ENCODE results near the gene HS3ST4. TPM values are rescaled to one million over a fixed set of nuclear protein-coding genes. Genes with fewer than 3 reads are reported as not detected.

HS3ST4 gene
- not detected in 2 replicates for total RNA-seq (2012; rRNA removed)
- polyA plus RNA-seq (2012; rRNA removed), result not detected in 2 replicates
- not detected in 2 replicates for polyA plus RNA-seq (2012; cell fraction: cytosol; rRNA removed)
- not detected in 2 replicates for polyA plus RNA-seq (2012; cell fraction: nucleus; rRNA removed; ENCODE audit: low replicate concordance)
- not detected for Bru-seq, nascent RNA
- percentile 0 among the genes with signal in this experiment for BruChase-seq, experiment 1, labeled RNA remaining after a 6-hour chase
- BruChase-seq, experiment 2, labeled RNA remaining after a 2-hour chase, result percentile 0 among the genes with signal in this experiment
- long read RNA-seq, result 0 reads

- H3K4me1 ChIP-seq (ENCODE audit: control insufficient read depth, insufficient read depth, low read length), result no peaks in the 10 kb centered on the region
- H4K20me1 ChIP-seq (ENCODE audit: insufficient read depth, low read length), result no peaks in the 10 kb centered on the region
- H2BK5ac ChIP-seq (ENCODE audit: low read depth, low read length, poor library complexity, severe bottlenecking), result no peak within 1 kb of the TSS
- H2BK20ac ChIP-seq (ENCODE audit: low read depth, low read length), result no peak within 1 kb of the TSS
- H3K4ac ChIP-seq (ENCODE audit: low read depth, low read length), result no peak within 1 kb of the TSS
- no peak for ATAC-seq (ENCODE audit: low read depth)
- TF ChIP-seq NFE2L2 (IDR thresholded peaks at IDR 0.05; ENCODE audit: low read depth, low read length), result no peak
- TF ChIP-seq CEBPB (IDR thresholded peaks at IDR 0.05; ENCODE audit: low read depth, low read length), result no peak
- no peak for TF ChIP-seq SMC3 (IDR thresholded peaks at IDR 0.05; ENCODE audit: low read depth, low read length)
- no peak for TF ChIP-seq POLR2A (IDR thresholded peaks at IDR 0.05; ENCODE audit: low read depth, low read length)
- TF ChIP-seq, protein P1, sequence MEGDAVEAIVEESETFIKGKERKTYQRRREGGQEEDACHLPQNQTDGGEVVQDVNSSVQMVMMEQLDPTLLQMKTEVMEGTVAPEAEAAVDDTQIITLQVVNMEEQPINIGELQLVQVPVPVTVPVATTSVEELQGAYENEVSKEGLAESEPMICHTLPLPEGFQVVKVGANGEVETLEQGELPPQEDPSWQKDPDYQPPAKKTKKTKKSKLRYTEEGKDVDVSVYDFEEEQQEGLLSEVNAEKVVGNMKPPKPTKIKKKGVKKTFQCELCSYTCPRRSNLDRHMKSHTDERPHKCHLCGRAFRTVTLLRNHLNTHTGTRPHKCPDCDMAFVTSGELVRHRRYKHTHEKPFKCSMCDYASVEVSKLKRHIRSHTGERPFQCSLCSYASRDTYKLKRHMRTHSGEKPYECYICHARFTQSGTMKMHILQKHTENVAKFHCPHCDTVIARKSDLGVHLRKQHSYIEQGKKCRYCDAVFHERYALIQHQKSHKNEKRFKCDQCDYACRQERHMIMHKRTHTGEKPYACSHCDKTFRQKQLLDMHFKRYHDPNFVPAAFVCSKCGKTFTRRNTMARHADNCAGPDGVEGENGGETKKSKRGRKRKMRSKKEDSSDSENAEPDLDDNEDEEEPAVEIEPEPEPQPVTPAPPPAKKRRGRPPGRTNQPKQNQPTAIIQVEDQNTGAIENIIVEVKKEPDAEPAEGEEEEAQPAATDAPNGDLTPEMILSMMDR (conservative IDR thresholded peaks at IDR 0.05; ENCODE audit: low read depth, low read length), result no peak
- TF ChIP-seq MAFK (IDR thresholded peaks at IDR 0.05; ENCODE audit: low read depth, low read length), result no peak
- no peak for TF ChIP-seq ELK1 (IDR thresholded peaks at IDR 0.05; ENCODE audit: borderline replicate concordance, low read depth, low read length)
- TF ChIP-seq RAD21 (IDR thresholded peaks at IDR 0.05; ENCODE audit: low read length), result no peak
- no peak for TF ChIP-seq USF2 (IDR thresholded peaks at IDR 0.05; ENCODE audit: low read depth, low read length)
- no peak for TF ChIP-seq FOS (IDR thresholded peaks at IDR 0.05; ENCODE audit: low read depth, low read length)
- no peak for TF ChIP-seq RFX5 (IDR thresholded peaks at IDR 0.05; ENCODE audit: low read depth, low read length)
- no peak for TF ChIP-seq BHLHE40 (IDR thresholded peaks at IDR 0.05; ENCODE audit: low read depth, low read length)
- H4K8ac ChIP-seq (ENCODE audit: low read depth in 2 of 2, low read length in 2 of 2), result no peak within 1 kb of the TSS
- H3K27me3 ChIP-seq (ENCODE audit: control insufficient read depth, insufficient read depth, low read length), result peaks cover 12% of the 10 kb centered on the region
- no peaks in the 10 kb centered on the region for H3K9me3 ChIP-seq (ENCODE audit: control insufficient read depth, insufficient read depth, low read length)
- no CpG with 5 or more reads among the region's 58 CpGs for WGBS, 2 experiments (ENCODE audit: extremely low coverage in 2 of 2, insufficient read length in 1 of 2)
- H3K14ac ChIP-seq (replicated peaks; ENCODE audit: low read depth, low read length), result no peak within 1 kb of the TSS
- no TSS peak for BruUV-seq (replicated peaks)
- H2AK5ac ChIP-seq (ENCODE audit: low read depth, low read length), result no peak within 1 kb of the TSS
- H2AK9ac ChIP-seq (replicated peaks; ENCODE audit: low read depth, low read length, poor library complexity), result no peak within 1 kb of the TSS
- no peaks in the 10 kb centered on the region for H3K36me3 ChIP-seq (ENCODE audit: control insufficient read depth, insufficient read depth, low read length)
- no peak for DNase-seq
- dilution Hi-C loops (cut with HindIII; ENCODE audit: low sequenced_read_pairs, unreplicated experiment), result no loop called here
- in situ Hi-C loops (cut with MboI; ENCODE audit: low sequenced_read_pairs), result no loop called here
- ChIA-PET POLR2A (ENCODE audit: unreplicated experiment) (no interaction called here), CTCF (interaction anchor here (0.7 kb wide), 1 partner anchor 20 kb away, joined by 3 read pairs; no protein-coding TSS in a partner anchor)
- H3K56ac ChIP-seq (ENCODE audit: extremely low read depth, insufficient read depth, low read length), result no peak within 1 kb of the TSS
- H3K4me2 ChIP-seq (ENCODE audit: low read depth, low read length), result no peak within 1 kb of the TSS
- intact Hi-C loops (cut with micrococcal nuclease), result no loop called here
- H3K79me1 ChIP-seq (ENCODE audit: low read depth in 1 of 2, low read length in 2 of 2), result no peaks in the 10 kb centered on the region
- peak within 1 kb of the TSS; percentile 43 for H2AFZ ChIP-seq (replicated peaks; ENCODE audit: low read length, poor library complexity)
- H3K9me1 ChIP-seq (ENCODE audit: insufficient read depth, low read length), result no peaks in the 10 kb centered on the region
- no peak within 1 kb of the TSS for H2BK15ac ChIP-seq (ENCODE audit: low read depth, low read length)
- H3K9ac ChIP-seq (ENCODE audit: low read depth, low read length), result no peak within 1 kb of the TSS
- H4K91ac ChIP-seq (ENCODE audit: insufficient read depth, low read depth, low read length), result no peak within 1 kb of the TSS
- no peak within 1 kb of the TSS for H3K23ac ChIP-seq (ENCODE audit: low read depth, low read length)
- H3K4me3 ChIP-seq (ENCODE audit: insufficient read depth, low read depth, low read length), result no peak within 1 kb of the TSS
- H3K18ac ChIP-seq (ENCODE audit: low read depth, low read length), result no peak within 1 kb of the TSS
- H3K27ac ChIP-seq (ENCODE audit: insufficient read depth, low read length), result no peak within 1 kb of the TSS
- H4K5ac ChIP-seq (ENCODE audit: low read depth, low read length), result no peak within 1 kb of the TSS
- no peak within 1 kb of the TSS for H2BK120ac ChIP-seq (ENCODE audit: low read depth, low read length)
Observed at GRCh38 chr16:25691519-25692091, at the start of gene HS3ST4. HS3ST4 (plus strand) TSS chr16:25691959.

Data from IMR-90 (cell line).